Spleen (tissue), 11 donors: Measurements from ENCODE around the gene DTNBP1. TPM values are rescaled to one million over a fixed set of nuclear protein-coding genes. Genes with fewer than 3 reads are reported as not detected.

Experiments used
- DNase-seq: peaks from one replicate; pipeline ENCODE4 v3.0.0-alpha.2; 2020
- H3K27ac ChIP-seq, 8 donors: fragments of 200-600 bp; sonication (generic) in 7 of 8; 1 replicate in 4 of 8; 2 replicates in 4 of 8; pipeline versions ENCODE4 v1.5.0 to v1.8.0; 2016 to 2021; ENCODE audit warnings: inconsistent platforms in 4 of 8, mild to moderate bottlenecking in 4 of 8, moderate library complexity in 1 of 8
- H3K27me3 ChIP-seq, 7 donors: fragments of 200-600 bp; sonication (generic) in 6 of 7; replicated peaks in 1 of 7; 1 replicate in 4 of 7; 2 replicates in 3 of 7; pipeline versions ENCODE4 v1.5.0 to v1.8.0; 2016 to 2021; ENCODE audit warnings: inconsistent platforms in 3 of 7, mild to moderate bottlenecking in 1 of 7
- H3K36me3 ChIP-seq, 6 donors: fragments of 200-600 bp; sonication (generic) in 5 of 6; 1 replicate in 4 of 6; 2 replicates in 2 of 6; pipeline versions ENCODE4 v1.5.0 to v1.8.0; 2016 to 2021; ENCODE audit warnings: inconsistent platforms in 2 of 6
- H3K4me1 ChIP-seq, 6 donors: fragments of 200-600 bp; sonication (generic) in 5 of 6; 1 replicate in 3 of 6; 2 replicates in 3 of 6; pipeline versions ENCODE4 v1.5.0 to v1.8.0; 2016 to 2021; ENCODE audit warnings: inconsistent platforms in 3 of 6
- H3K4me3 ChIP-seq, 8 donors: fragments of 200-600 bp; sonication (generic) in 7 of 8; 1 replicate in 4 of 8; 2 replicates in 4 of 8; pipeline versions ENCODE4 v1.5.0 to v1.8.0; 2016 to 2021; ENCODE audit warnings: inconsistent platforms in 4 of 8, mild to moderate bottlenecking in 4 of 8, moderate library complexity in 2 of 8
- H3K9me3 ChIP-seq, 8 donors: fragments of 200-600 bp; sonication (generic) in 7 of 8; 1 replicate in 4 of 8; 2 replicates in 4 of 8; pipeline versions ENCODE4 v1.5.0 to v1.8.0; 2016 to 2021; ENCODE audit warnings: inconsistent platforms in 4 of 8
- POLR2A ChIP-seq, 3 donors: fragments of 450-650 bp; IDR thresholded peaks; one replicate each; pipeline ENCODE4 v1.5.1; 2017; ENCODE audit warnings: antibody characterized with exemption in 3 of 3, mild to moderate bottlenecking in 1 of 3
- POLR2AphosphoS5 ChIP-seq, 3 donors: sonication (generic); formaldehyde crosslinking; IDR thresholded peaks; one replicate each; pipeline ENCODE4 v1.5.1; 2017; ENCODE audit warnings: antibody characterized with exemption in 3 of 3
- WGBS, 5 donors: extraction: QIAGEN DNeasy Blood & Tissue Kit in 3 of 5; methylation state at CpG; one replicate each; pipeline versions ENCODE4 v1.1.5 to v1.1.7; 2013 to 2018; 5-methylcytosine and 5-hydroxymethylcytosine counted together
- intact Hi-C: fragments of 100-400 bp; cut with DNase I; formaldehyde crosslinking; loops from one replicate; pipeline ENCODE4 v1.15.0; 2023; ENCODE audit warnings: low total_unique reads
- polyA plus RNA-seq, 3 donors: library from polyadenylated mRNA; stranded (reverse); fragments of 200-250 nt; gene quantifications; one replicate each; pipeline ENCODE4 v1.2.1, GENCODE V29; 2013
- total RNA-seq, 7 donors: library from RNA; depleted of rRNA in 3 of 7; stranded (reverse); fragments of >200 nt in 3 of 7; fragmentation: NEBNext Ultra II Directional in 4 of 7; extraction: Animal tissue kit (Norgen Biotek cat#: 25700) in 4 of 7; gene quantifications; one replicate each; pipeline versions ENCODE4 v1.1.0 to v1.2.1, GENCODE V29; 2016 to 2021
- TF ChIP-seq, protein P1 (sequence below), 11 experiments: fragments of 200-600 bp in 7 of 11; fragments of 450-650 bp in 4 of 11; sonication (generic) in 4 of 11; IDR thresholded peaks in 8 of 11; conservative IDR thresholded peaks in 3 of 11; 1 replicate in 7 of 11; 2 replicates in 4 of 11; pipeline versions ENCODE4 v1.4.0 to v1.8.0; 2016 to 2021; ENCODE audit warnings: antibody characterized with exemption in 11 of 11, inconsistent platforms in 4 of 11, mild to moderate bottlenecking in 1 of 11
- donor health status: healthy with polysubstance abuse.
- donor health status: DM: no; HTN: no; CAD: no; lungs with moderate emphysema.
- donor health status: DM: no; HTN: no; CAD: no.
- donor health status: Bipolar disorder and iron deficiency.
- donor health status: healthy.
- donor health status: DM: no; HTN: no; CAD: no.
- donor health status: DM: yes; HTN: yes; CAD: no.

Gene DTNBP1
- total and polyA plus RNA-seq, 10 donors = 14.2 to 42.2 (median 32.3) TPM

- H3K27ac ChIP-seq = peak overlapping the region in 5 of 8 donors; percentile 42 to 83 (median 74)
- TF ChIP-seq, protein P1, sequence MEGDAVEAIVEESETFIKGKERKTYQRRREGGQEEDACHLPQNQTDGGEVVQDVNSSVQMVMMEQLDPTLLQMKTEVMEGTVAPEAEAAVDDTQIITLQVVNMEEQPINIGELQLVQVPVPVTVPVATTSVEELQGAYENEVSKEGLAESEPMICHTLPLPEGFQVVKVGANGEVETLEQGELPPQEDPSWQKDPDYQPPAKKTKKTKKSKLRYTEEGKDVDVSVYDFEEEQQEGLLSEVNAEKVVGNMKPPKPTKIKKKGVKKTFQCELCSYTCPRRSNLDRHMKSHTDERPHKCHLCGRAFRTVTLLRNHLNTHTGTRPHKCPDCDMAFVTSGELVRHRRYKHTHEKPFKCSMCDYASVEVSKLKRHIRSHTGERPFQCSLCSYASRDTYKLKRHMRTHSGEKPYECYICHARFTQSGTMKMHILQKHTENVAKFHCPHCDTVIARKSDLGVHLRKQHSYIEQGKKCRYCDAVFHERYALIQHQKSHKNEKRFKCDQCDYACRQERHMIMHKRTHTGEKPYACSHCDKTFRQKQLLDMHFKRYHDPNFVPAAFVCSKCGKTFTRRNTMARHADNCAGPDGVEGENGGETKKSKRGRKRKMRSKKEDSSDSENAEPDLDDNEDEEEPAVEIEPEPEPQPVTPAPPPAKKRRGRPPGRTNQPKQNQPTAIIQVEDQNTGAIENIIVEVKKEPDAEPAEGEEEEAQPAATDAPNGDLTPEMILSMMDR (IDR thresholded peaks at IDR 0.05 in 8 of 11, conservative IDR thresholded peaks at IDR 0.05 in 3 of 11) = no peak
- TF ChIP-seq POLR2A (IDR thresholded peaks at IDR 0.05) (no peak), POLR2AphosphoS5 (IDR thresholded peaks at IDR 0.05) (no peak)
Observed at GRCh38 chr6:15535495-15536197, 127.2 kb downstream of the DTNBP1 start.

DNA sequence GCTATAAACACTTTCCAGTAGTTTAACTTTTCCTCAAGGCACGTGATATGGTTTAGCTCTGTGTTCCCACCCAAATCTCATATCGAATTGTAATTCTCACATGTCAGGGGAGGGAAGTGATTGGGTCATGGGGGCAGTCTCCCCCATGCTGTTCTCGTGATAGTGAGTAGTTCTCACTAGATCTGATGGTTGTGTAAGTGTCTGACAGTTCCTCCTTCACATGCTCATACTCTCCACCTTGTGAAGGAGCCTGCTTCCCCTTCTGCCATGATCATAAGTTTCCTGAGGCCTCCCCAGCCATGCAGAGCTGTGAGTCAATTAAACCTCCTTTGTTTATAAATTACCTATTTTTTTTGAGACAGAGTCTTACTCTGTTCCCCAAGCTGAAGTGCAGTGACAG, 127.9 kb downstream of the DTNBP1 start:
- intact Hi-C loops = no loop called here
- WGBS, 5 donors = 40 to 61% (median 53%) methylated on average over 3 of the region's 3 CpGs
- peak overlapping the region in 5 of 8 donors; percentile 42 to 83 (median 74) for H3K27ac ChIP-seq
- H3K27me3 ChIP-seq = no peaks in the 10 kb centered on the region
- peaks cover 0 to 44% (median 14%) of the 10 kb centered on the region in 6 donors for H3K4me1 ChIP-seq
- peak in 1 of 3 donors; percentile 46 for TF ChIP-seq POLR2AphosphoS5 (IDR thresholded peaks at IDR 0.05)
- TF ChIP-seq, protein P1 (IDR thresholded peaks at IDR 0.05 in 8 of 11, conservative IDR thresholded peaks at IDR 0.05 in 3 of 11) = no peak
- H3K9me3 ChIP-seq = no peaks in the 10 kb centered on the region
- peak overlapping the region in 1 of 8 donors; percentile 25 for H3K4me3 ChIP-seq
- peaks cover 0 to 42% (median 26%) of the 10 kb centered on the region in 6 donors for H3K36me3 ChIP-seq
- no peak for DNase-seq

More at GRCh38 chr6:15535495-15536197, 127.2 kb downstream of the DTNBP1 start:
- Histone ChIP-seq H3K36me3 (peaks cover 0 to 35% (median 21%) of the 10 kb centered on the region in 6 donors), H3K9me3 (no peaks in the 10 kb centered on the region), H3K27me3 (no peaks in the 10 kb centered on the region), H3K4me3 (peak overlapping the region in 1 of 8 donors; percentile 25), H3K4me1 (peaks cover 0 to 51% (median 14%) of the 10 kb centered on the region in 6 donors)
- intact Hi-C loops = no loop called here
- WGBS, 5 donors = 94 to 98% (median 95%) methylated on average over 3 of the region's 3 CpGs
- no peak for DNase-seq

GRCh38 chr6:15533379-15534026, 129.3 kb downstream of the DTNBP1 start:
- WGBS, 5 donors = 84 to 97% (median 92%) methylated on average over 12 of the region's 12 CpGs
- Histone ChIP-seq H3K4me3 (no peak overlapping the region), H3K36me3 (peaks cover 7 to 57% (median 36%) of the 10 kb centered on the region in 6 donors), H3K9me3 (no peaks in the 10 kb centered on the region), H3K27ac (peak overlapping the region in 1 of 8 donors; percentile 83), H3K4me1 (peaks cover 0 to 30% (median 11%) of the 10 kb centered on the region in 6 donors), H3K27me3 (no peaks in the 10 kb centered on the region)
- intact Hi-C loops = no loop called here
- TF ChIP-seq POLR2A (IDR thresholded peaks at IDR 0.05) (no peak), POLR2AphosphoS5 (IDR thresholded peaks at IDR 0.05) (no peak)
- TF ChIP-seq, protein P1 (IDR thresholded peaks at IDR 0.05 in 8 of 11, conservative IDR thresholded peaks at IDR 0.05 in 3 of 11) = no peak
- no peak for DNase-seq

GRCh38 chr6:15531973-15532372, 130.9 kb downstream of the DTNBP1 start:
- Histone ChIP-seq H3K27ac (no peak overlapping the region), H3K36me3 (peaks cover 7 to 68% (median 37%) of the 10 kb centered on the region in 6 donors), H3K27me3 (no peaks in the 10 kb centered on the region), H3K4me1 (peaks cover 0 to 30% (median 11%) of the 10 kb centered on the region in 6 donors), H3K4me3 (no peak overlapping the region), H3K9me3 (no peaks in the 10 kb centered on the region)
- intact Hi-C loops = no loop called here
- TF ChIP-seq POLR2A (IDR thresholded peaks at IDR 0.05) (no peak), POLR2AphosphoS5 (IDR thresholded peaks at IDR 0.05) (no peak)
- TF ChIP-seq, protein P1 (IDR thresholded peaks at IDR 0.05 in 8 of 11, conservative IDR thresholded peaks at IDR 0.05 in 3 of 11) = no peak
- no peak for DNase-seq
- 94 to 99% (median 98%) methylated on average over 7 of the region's 7 CpGs for WGBS, 5 donors
